Breast epithelium (tissue), 3 donors: ENCODE results near the gene TMEM253.

Source experiments
- POLR2A ChIP-seq: fragments of 450-650 bp; IDR thresholded peaks from one replicate; pipeline ENCODE4 v1.6.1; 2016; ENCODE audit warnings: antibody characterized with exemption, mild to moderate bottlenecking, moderate library complexity
- TF ChIP-seq, protein P1 (sequence below), 3 donors: fragments of 450-650 bp; IDR thresholded peaks; one replicate each; pipeline ENCODE4 v1.5.1; 2016 to 2017; ENCODE audit warnings: antibody characterized with exemption in 3 of 3, mild to moderate bottlenecking in 3 of 3, moderate library complexity in 3 of 3

DNA sequence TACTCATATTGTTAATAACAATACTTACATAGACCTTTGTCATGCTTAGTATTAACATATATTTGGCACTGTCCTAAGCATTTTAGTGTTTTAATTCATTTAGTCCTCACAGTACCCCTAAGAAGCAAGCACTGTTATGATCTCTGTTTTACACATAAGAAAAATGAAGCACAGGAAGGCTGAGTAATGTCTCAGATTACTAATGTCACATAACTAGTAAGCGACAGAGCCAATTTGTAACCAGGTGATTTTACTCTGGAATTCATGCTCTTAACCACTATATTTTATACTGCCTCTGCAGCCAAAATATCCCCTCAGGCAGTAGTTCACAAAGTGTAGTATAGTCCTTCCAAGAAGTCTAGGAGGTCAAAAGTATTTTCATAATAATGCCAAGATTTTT is 20.3 kb downstream of the TMEM253 start:
- TF ChIP-seq, protein P1, sequence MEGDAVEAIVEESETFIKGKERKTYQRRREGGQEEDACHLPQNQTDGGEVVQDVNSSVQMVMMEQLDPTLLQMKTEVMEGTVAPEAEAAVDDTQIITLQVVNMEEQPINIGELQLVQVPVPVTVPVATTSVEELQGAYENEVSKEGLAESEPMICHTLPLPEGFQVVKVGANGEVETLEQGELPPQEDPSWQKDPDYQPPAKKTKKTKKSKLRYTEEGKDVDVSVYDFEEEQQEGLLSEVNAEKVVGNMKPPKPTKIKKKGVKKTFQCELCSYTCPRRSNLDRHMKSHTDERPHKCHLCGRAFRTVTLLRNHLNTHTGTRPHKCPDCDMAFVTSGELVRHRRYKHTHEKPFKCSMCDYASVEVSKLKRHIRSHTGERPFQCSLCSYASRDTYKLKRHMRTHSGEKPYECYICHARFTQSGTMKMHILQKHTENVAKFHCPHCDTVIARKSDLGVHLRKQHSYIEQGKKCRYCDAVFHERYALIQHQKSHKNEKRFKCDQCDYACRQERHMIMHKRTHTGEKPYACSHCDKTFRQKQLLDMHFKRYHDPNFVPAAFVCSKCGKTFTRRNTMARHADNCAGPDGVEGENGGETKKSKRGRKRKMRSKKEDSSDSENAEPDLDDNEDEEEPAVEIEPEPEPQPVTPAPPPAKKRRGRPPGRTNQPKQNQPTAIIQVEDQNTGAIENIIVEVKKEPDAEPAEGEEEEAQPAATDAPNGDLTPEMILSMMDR (IDR thresholded peaks at IDR 0.05) = no peak
- no peak for TF ChIP-seq POLR2A
